HCT116 (cell line): ENCODE data around the gene IFNA21. TPM values are rescaled to one million over a fixed set of nuclear protein-coding genes. Genes with fewer than 3 reads are reported as not detected.
"Not testable (repeated sequence)": the region's sequence is repeated elsewhere in the genome, so short reads cannot be mapped to it uniquely, and the experiment has no call there.

Experiments
- ATAC-seq: fragments of 200-7000 bp; cut with Tn5 transposase; 2 replicates; pipeline ENCODE4 v1.9.1; 2020; ENCODE audit warnings: mild to moderate bottlenecking, moderate library complexity
- BruUV-seq: library from RNA; stranded (reverse); fragments of 400-500 nt; replicated peaks from 2 replicates; lab custom pipeline; 2021; lab: Mats Ljungman, UMichigan
- CTCF ChIA-PET: fragments of 300-600 bp; sonication (Branson Sonifier 250); formaldehyde crosslinking; loops from one replicate; lab custom pipeline; 2021; ENCODE audit warnings: antibody characterized with exemption; lab: Charles Lee
- POLR2A ChIA-PET: fragments of 300-600, 350-600 bp; sonication (Branson Sonifier 250); formaldehyde crosslinking; loops from one replicate; lab custom pipeline; 2021; ENCODE audit warnings: antibody characterized with exemption; lab: Charles Lee
- RAD21 ChIA-PET, 2 experiments: fragments of 300-600 bp; sonication (Branson Sonifier 250); formaldehyde crosslinking; loops; one replicate each; lab custom pipeline; 2023; ENCODE audit warnings: low total read pairs in 2 of 2; ENCODE audit not compliant: uncharacterized antibody in 2 of 2, unreplicated experiment in 2 of 2, low non-redundant PET in 1 of 2; lab: Charles Lee
- DNase-seq: peaks from one replicate; pipeline ENCODE4 v3.0.0-alpha.2; 2010; ENCODE audit warnings: low read depth, low spot score
- H2AFZ ChIP-seq: fragments of 200-600 bp; shearing (Covaris generic), sonication (generic); 2 replicates; pipeline ENCODE4 v1.6.1; 2017; ENCODE audit warnings: low read depth, mixed run types, mixed read lengths, antibody characterized with exemption, low read length; ENCODE audit not compliant: poor library complexity, severe bottlenecking
- H3K27ac ChIP-seq: 2 replicates; pipeline ENCODE4 v1.5.1; 2012; ENCODE audit warnings: low read depth, low read length
- H3K27me3 ChIP-seq: fragments of 200-600 bp; sonication (generic); 2 replicates; pipeline ENCODE4 v1.6.1; 2016; ENCODE audit warnings: mixed run types, low read length, mixed read lengths; ENCODE audit not compliant: insufficient read depth
- H3K36me3 ChIP-seq, 2 experiments: fragments of 200-500 bp in 1 of 2; fragments of 200-600 bp in 1 of 2; sonication (Bioruptor generic) in 1 of 2; sonication (generic) in 1 of 2; 2 replicates each; pipeline versions ENCODE4 v1.5.1 to v1.6.1; 2014 to 2016; ENCODE audit warnings: low read length in 2 of 2, inconsistent platforms in 1 of 2, mixed read lengths in 1 of 2, mixed run types in 1 of 2; ENCODE audit not compliant: insufficient read depth in 2 of 2, control insufficient read depth in 1 of 2
- H3K4me1 ChIP-seq, 2 experiments: fragments of 200-600 bp in 1 of 2; sonication (generic) in 1 of 2; 2 replicates each; pipeline versions ENCODE4 v1.5.1 to v1.6.1; 2012 to 2017; ENCODE audit warnings: low read length in 2 of 2, inconsistent platforms in 1 of 2, mild to moderate bottlenecking in 1 of 2, mixed read lengths in 1 of 2, mixed run types in 1 of 2, moderate library complexity in 1 of 2; ENCODE audit not compliant: insufficient read depth in 2 of 2, control insufficient read depth in 1 of 2
- H3K4me2 ChIP-seq: fragments of 200-600 bp; sonication (generic); 2 replicates; pipeline ENCODE4 v1.6.1; 2017; ENCODE audit warnings: mixed run types, low read length, mixed read lengths
- H3K4me3 ChIP-seq, 2 experiments: fragments of 200-600 bp in 1 of 2; sonication (generic) in 1 of 2; replicated peaks in 1 of 2; 2 replicates each; pipeline ENCODE4 v1.5.1; 2011 to 2016; ENCODE audit warnings: low read length in 2 of 2, control low read depth in 1 of 2, low read depth in 1 of 2, mild to moderate bottlenecking in 1 of 2, mixed read lengths in 1 of 2, mixed run types in 1 of 2
- H3K79me2 ChIP-seq: fragments of 200-600 bp; sonication (generic); 2 replicates; pipeline ENCODE4 v1.6.1; 2017; ENCODE audit warnings: mild to moderate bottlenecking, mixed run types, low read length, moderate library complexity, mixed read lengths; ENCODE audit not compliant: insufficient read depth
- H3K9ac ChIP-seq: fragments of 200-600 bp; sonication (generic); 2 replicates; pipeline ENCODE4 v1.6.1; 2016; ENCODE audit warnings: low read length, mixed read lengths
- H3K9me2 ChIP-seq: fragments of 200-600 bp; sonication (generic), shearing (Covaris generic); 2 replicates; pipeline ENCODE4 v1.6.1; 2017; ENCODE audit warnings: mixed run types, mild to moderate bottlenecking, moderate library complexity; ENCODE audit not compliant: insufficient read depth
- H3K9me3 ChIP-seq, 2 experiments: fragments of 200-500 bp in 1 of 2; fragments of 200-600 bp in 1 of 2; sonication (Bioruptor generic) in 1 of 2; sonication (generic) in 1 of 2; 2 replicates each; pipeline ENCODE4 v1.6.1; 2014 to 2017; ENCODE audit warnings: low read length in 2 of 2, mixed read lengths in 2 of 2, inconsistent platforms in 1 of 2, low read depth in 1 of 2, mild to moderate bottlenecking in 1 of 2, mixed run types in 1 of 2, moderate library complexity in 1 of 2; ENCODE audit not compliant: control insufficient read depth in 1 of 2, insufficient read depth in 1 of 2
- H4K20me1 ChIP-seq: fragments of 200-600 bp; sonication (generic), shearing (Covaris generic); 2 replicates; pipeline ENCODE4 v1.6.1; 2017; ENCODE audit warnings: mixed run types, mild to moderate bottlenecking, moderate library complexity; ENCODE audit not compliant: insufficient read depth
- CEBPB ChIP-seq: IDR thresholded peaks from 2 replicates; pipeline ENCODE4 v1.6.1; 2012; ENCODE audit warnings: low read depth
- FOSL1 ChIP-seq: IDR thresholded peaks from 2 replicates; pipeline ENCODE4 v1.6.1; 2012; ENCODE audit warnings: low read depth
- POLR2AphosphoS5 ChIP-seq: IDR thresholded peaks from 2 replicates; pipeline ENCODE4 v1.6.1; 2011; ENCODE audit warnings: mild to moderate bottlenecking, low read depth, low read length, moderate library complexity
- RAD21 ChIP-seq: IDR thresholded peaks from 2 replicates; pipeline ENCODE4 v1.6.1; 2012; ENCODE audit warnings: low read depth, mild to moderate bottlenecking
- YY1 ChIP-seq: IDR thresholded peaks from 2 replicates; pipeline ENCODE4 v1.6.1; 2011; ENCODE audit warnings: low read length, low read depth, moderate library complexity, mild to moderate bottlenecking; ENCODE audit not compliant: insufficient replicate concordance; ENCODE audit errors: extremely low read depth
- intact Hi-C: fragments of 100-400 bp; cut with micrococcal nuclease; formaldehyde crosslinking; loops from 2 replicates; pipeline ENCODE4 v1.10.0; 2022
- total RNA-seq: library from RNA; stranded (reverse); gene quantifications from one replicate; pipeline ENCODE4 v1.2.1, GENCODE V29; 2021; ENCODE audit not compliant: unreplicated experiment
- TF ChIP-seq, protein P1 (sequence below): IDR thresholded peaks from 2 replicates; pipeline ENCODE4 v1.6.1; 2012; ENCODE audit warnings: low read depth
- TF ChIP-seq, protein P2 (sequence below): IDR thresholded peaks from 2 replicates; pipeline ENCODE4 v1.6.1; 2012

The IFNA21 gene
- total RNA-seq, 1 experiment from 2014 or later = not detected

DNA sequence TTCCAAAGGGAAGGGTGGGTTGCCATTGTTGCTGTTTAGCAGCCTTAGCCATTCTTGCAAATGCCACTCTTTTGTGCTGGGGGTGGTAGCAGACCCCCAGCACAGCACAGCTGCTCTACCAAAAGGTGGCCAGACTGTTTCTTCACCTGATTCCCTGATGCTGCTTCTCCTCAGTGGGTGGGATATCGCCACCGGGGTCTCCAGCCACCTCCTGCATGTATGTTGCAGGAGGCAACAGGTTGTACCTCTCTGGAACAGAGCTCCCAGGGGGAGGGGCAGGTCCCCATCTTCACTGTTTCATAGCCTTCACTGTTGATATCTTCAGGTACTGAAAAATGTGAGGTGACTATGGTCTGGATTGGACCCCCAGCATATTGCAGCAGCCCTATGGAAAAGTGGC is 44.3 kb upstream of the IFNA21 start:
- H3K79me2 ChIP-seq, H3K9me2 ChIP-seq, DNase-seq, H3K4me1 ChIP-seq, H3K9ac ChIP-seq, H3K4me2 ChIP-seq, RAD21 ChIA-PET, H3K4me3 ChIP-seq, H3K27ac ChIP-seq, BruUV-seq, H3K27me3 ChIP-seq, H2AFZ ChIP-seq, H3K9me3 ChIP-seq, POLR2A ChIA-PET, ATAC-seq, H3K36me3 ChIP-seq, intact Hi-C loops, H4K20me1 ChIP-seq: not testable (repeated sequence)
- CTCF ChIA-PET = interaction anchor here (1.5 kb wide), 1 partner anchor 15 kb away, joined by 5 read pairs; no protein-coding TSS in a partner anchor

DNA sequence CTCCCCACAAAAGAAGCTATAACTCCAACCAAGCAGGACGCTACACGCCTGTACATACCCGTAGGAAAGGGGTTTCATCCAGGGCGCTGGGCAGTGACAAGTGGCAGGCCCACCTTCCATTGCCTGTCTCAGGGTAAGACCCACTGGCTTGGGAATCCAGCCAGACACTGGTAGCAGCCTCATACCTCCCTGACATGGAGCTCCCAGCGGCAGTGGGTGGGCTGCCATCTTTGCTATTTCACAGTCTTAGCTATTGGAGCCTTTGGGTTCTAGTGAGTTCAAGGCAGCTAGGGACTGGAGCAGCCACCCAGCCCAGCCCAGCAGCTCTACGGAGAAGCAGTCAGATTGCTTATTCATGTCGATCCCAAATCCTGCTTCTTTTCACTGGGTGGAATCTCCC is 43.9 kb upstream of the IFNA21 start:
- Histone ChIP-seq H3K4me1 (no peaks in the 10 kb centered on the region), H3K36me3 (no peaks in the 10 kb centered on the region), H4K20me1 (no peaks in the 10 kb centered on the region), H3K9me3 (no peaks in the 10 kb centered on the region), H3K27ac (no peak overlapping the region), H3K4me3 (no peak overlapping the region), H3K9me2 (no peaks in the 10 kb centered on the region), H3K9ac (no peak overlapping the region), H3K79me2 (no peaks in the 10 kb centered on the region), H3K4me2 (no peak overlapping the region), H3K27me3 (no peaks in the 10 kb centered on the region), H2AFZ (no peak overlapping the region)
- intact Hi-C loops = no loop called here
- CTCF ChIA-PET = interaction anchor here (1.5 kb wide), 1 partner anchor 15 kb away, joined by 5 read pairs; no protein-coding TSS in a partner anchor
- no peak for ATAC-seq
- no peak for DNase-seq
- POLR2A ChIA-PET = no interaction called here
- RAD21 ChIA-PET = no interaction called here
- BruUV-seq = no TSS peak
- TF ChIP-seq RAD21 = no peak
- no peak for TF ChIP-seq FOSL1
- no peak for TF ChIP-seq YY1
- no peak for TF ChIP-seq POLR2AphosphoS5
- TF ChIP-seq, protein P1, sequence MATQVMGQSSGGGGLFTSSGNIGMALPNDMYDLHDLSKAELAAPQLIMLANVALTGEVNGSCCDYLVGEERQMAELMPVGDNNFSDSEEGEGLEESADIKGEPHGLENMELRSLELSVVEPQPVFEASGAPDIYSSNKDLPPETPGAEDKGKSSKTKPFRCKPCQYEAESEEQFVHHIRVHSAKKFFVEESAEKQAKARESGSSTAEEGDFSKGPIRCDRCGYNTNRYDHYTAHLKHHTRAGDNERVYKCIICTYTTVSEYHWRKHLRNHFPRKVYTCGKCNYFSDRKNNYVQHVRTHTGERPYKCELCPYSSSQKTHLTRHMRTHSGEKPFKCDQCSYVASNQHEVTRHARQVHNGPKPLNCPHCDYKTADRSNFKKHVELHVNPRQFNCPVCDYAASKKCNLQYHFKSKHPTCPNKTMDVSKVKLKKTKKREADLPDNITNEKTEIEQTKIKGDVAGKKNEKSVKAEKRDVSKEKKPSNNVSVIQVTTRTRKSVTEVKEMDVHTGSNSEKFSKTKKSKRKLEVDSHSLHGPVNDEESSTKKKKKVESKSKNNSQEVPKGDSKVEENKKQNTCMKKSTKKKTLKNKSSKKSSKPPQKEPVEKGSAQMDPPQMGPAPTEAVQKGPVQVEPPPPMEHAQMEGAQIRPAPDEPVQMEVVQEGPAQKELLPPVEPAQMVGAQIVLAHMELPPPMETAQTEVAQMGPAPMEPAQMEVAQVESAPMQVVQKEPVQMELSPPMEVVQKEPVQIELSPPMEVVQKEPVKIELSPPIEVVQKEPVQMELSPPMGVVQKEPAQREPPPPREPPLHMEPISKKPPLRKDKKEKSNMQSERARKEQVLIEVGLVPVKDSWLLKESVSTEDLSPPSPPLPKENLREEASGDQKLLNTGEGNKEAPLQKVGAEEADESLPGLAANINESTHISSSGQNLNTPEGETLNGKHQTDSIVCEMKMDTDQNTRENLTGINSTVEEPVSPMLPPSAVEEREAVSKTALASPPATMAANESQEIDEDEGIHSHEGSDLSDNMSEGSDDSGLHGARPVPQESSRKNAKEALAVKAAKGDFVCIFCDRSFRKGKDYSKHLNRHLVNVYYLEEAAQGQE = no peak
- TF ChIP-seq CEBPB = no peak
- TF ChIP-seq, protein P2, sequence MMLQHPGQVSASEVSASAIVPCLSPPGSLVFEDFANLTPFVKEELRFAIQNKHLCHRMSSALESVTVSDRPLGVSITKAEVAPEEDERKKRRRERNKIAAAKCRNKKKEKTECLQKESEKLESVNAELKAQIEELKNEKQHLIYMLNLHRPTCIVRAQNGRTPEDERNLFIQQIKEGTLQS = no peak

DNA sequence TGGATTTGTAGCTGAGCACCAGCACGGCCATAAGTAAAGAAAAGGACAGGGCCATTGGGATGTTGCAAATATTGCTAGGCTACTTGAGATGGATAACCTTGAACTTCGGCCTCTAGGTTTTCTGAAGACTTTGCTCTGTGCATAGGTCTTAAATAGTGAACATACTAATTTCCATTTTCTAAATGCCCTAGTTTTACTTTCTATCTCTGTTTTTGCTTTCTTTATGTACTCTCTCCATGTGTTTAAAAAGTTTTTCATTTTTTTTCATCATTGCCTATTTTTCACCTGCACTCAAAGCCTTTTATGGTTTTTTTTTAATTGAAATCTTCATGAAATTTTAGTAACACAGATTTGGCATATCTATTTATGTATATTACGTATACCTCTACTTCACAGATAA is 40.6 kb upstream of the IFNA21 start, which contains the start of gene IFNA10:
Gene IFNA10, minus strand, starts transcription at position 101 of the 400 bp plus-strand sequence. Its CDS starts 46 bp downstream, at position 55.
- intact Hi-C loops, H2AFZ ChIP-seq, H3K9me2 ChIP-seq, H3K4me3 ChIP-seq, H3K4me2 ChIP-seq, H3K27me3 ChIP-seq, H3K79me2 ChIP-seq, H3K36me3 ChIP-seq, RAD21 ChIA-PET, H3K27ac ChIP-seq, POLR2A ChIA-PET, H4K20me1 ChIP-seq, BruUV-seq, CTCF ChIA-PET, H3K4me1 ChIP-seq, H3K9me3 ChIP-seq, DNase-seq, H3K9ac ChIP-seq, ATAC-seq: not testable (repeated sequence)
